Osteocyte (in vitro differentiated cells): ENCODE measurements around the gene GCDH. TPM values are rescaled to one million over a fixed set of nuclear protein-coding genes. Genes with fewer than 3 reads are reported as not detected.

Source experiments
- DNase-seq: peaks from one replicate; pipeline ENCODE4 v3.0.0; 2021; ENCODE audit warnings: mixed read lengths; ENCODE audit not compliant: unreplicated experiment; ENCODE audit errors: extremely low spot score
- H3K27ac Mint-ChIP-seq: one replicate; pipeline ENCODE4 v1.8.0; 2021; ENCODE audit warnings: mild to moderate bottlenecking, mixed read lengths; ENCODE audit not compliant: unreplicated experiment
- H3K27me3 Mint-ChIP-seq: one replicate; pipeline ENCODE4 v1.8.0; 2021; ENCODE audit warnings: mixed read lengths; ENCODE audit not compliant: unreplicated experiment
- H3K36me3 Mint-ChIP-seq: one replicate; pipeline ENCODE4 v1.8.0; 2021; ENCODE audit warnings: mixed read lengths; ENCODE audit not compliant: unreplicated experiment
- H3K4me1 Mint-ChIP-seq: one replicate; pipeline ENCODE4 v1.8.0; 2021; ENCODE audit warnings: mixed read lengths; ENCODE audit not compliant: unreplicated experiment
- H3K4me3 Mint-ChIP-seq: one replicate; pipeline ENCODE4 v1.8.0; 2021; ENCODE audit warnings: mild to moderate bottlenecking, moderate library complexity, mixed read lengths; ENCODE audit not compliant: unreplicated experiment
- H3K9me3 Mint-ChIP-seq: one replicate; pipeline ENCODE4 v1.8.0; 2021; ENCODE audit warnings: mixed read lengths; ENCODE audit not compliant: unreplicated experiment
- total RNA-seq: library from RNA; stranded (reverse); gene quantifications from 2 replicates; pipeline ENCODE4 v1.2.1, GENCODE V29; 2021
- TF ChIP-seq, protein P1 (sequence below): fragments of 200-600 bp; sonication (generic); IDR thresholded peaks from 2 replicates; pipeline ENCODE4 v1.5.0; 2021; ENCODE audit warnings: antibody characterized with exemption, mild to moderate bottlenecking, moderate library complexity

GCDH gene
- total RNA-seq, 1 donor from 2014 or later = 23.1 TPM

DNA sequence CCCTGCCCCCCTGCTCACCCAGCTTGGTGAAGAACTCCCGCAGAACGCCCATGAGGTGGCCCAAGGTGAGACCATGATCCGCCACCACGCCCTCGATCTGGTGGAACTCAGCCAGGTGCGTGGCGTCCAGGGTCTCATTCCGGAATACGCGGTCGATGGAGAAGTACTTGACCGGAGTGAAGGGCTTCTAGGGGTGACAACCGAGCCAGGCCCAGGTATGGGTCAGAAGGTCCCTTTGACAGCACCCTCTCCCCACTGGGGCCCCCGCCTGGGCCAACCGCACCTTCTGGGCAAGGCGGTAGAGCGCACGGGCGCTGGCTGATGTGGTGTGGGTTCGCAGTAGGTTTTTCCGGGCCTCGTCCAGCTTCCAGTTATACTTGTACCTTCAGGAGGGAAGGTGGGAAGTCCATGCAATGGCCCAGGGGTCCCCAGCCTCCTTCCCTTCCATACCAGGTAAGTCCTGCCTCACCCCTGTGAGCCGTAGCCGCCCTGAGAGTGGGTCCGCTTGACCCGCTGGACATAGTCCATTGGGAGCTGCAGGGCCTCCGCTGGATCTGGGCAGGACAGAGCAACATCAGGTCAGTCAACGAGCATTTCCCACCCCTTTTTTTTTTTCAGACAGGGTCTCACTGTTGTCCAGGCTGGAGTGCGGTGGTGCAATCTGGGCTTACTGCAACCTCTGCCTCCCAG is 33.8 kb downstream of the GCDH start:
- no peak overlapping the region for H3K4me3 Mint-ChIP-seq
- no peaks in the 10 kb centered on the region for H3K27me3 Mint-ChIP-seq
- no peaks in the 10 kb centered on the region for H3K9me3 Mint-ChIP-seq
- no peak overlapping the region for H3K27ac Mint-ChIP-seq
- TF ChIP-seq, protein P1, sequence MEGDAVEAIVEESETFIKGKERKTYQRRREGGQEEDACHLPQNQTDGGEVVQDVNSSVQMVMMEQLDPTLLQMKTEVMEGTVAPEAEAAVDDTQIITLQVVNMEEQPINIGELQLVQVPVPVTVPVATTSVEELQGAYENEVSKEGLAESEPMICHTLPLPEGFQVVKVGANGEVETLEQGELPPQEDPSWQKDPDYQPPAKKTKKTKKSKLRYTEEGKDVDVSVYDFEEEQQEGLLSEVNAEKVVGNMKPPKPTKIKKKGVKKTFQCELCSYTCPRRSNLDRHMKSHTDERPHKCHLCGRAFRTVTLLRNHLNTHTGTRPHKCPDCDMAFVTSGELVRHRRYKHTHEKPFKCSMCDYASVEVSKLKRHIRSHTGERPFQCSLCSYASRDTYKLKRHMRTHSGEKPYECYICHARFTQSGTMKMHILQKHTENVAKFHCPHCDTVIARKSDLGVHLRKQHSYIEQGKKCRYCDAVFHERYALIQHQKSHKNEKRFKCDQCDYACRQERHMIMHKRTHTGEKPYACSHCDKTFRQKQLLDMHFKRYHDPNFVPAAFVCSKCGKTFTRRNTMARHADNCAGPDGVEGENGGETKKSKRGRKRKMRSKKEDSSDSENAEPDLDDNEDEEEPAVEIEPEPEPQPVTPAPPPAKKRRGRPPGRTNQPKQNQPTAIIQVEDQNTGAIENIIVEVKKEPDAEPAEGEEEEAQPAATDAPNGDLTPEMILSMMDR = no peak
- H3K4me1 Mint-ChIP-seq = no peaks in the 10 kb centered on the region
- no peak for DNase-seq
- H3K36me3 Mint-ChIP-seq = peaks cover 35% of the 10 kb centered on the region

GRCh38 chr19:12930002-12930645 is 39.2 kb downstream of the GCDH start:
- H3K36me3 Mint-ChIP-seq = peaks cover 19% of the 10 kb centered on the region
- DNase-seq = no peak
- no peaks in the 10 kb centered on the region for H3K9me3 Mint-ChIP-seq
- H3K4me1 Mint-ChIP-seq = peaks cover 15% of the 10 kb centered on the region
- TF ChIP-seq, protein P1 = no peak
- H3K4me3 Mint-ChIP-seq = no peak overlapping the region
- no peak overlapping the region for H3K27ac Mint-ChIP-seq
- H3K27me3 Mint-ChIP-seq = no peaks in the 10 kb centered on the region

GRCh38 chr19:12932392-12933286 is 41.7 kb downstream of the GCDH start:
- H3K4me1 Mint-ChIP-seq = peaks cover 20% of the 10 kb centered on the region
- H3K27ac Mint-ChIP-seq = peak overlapping the region; percentile 84
- peaks cover 12% of the 10 kb centered on the region for H3K36me3 Mint-ChIP-seq
- no peaks in the 10 kb centered on the region for H3K9me3 Mint-ChIP-seq
- no peaks in the 10 kb centered on the region for H3K27me3 Mint-ChIP-seq
- H3K4me3 Mint-ChIP-seq = peak overlapping the region; percentile 96
- TF ChIP-seq, protein P1 = no peak
- DNase-seq = no peak

GRCh38 chr19:12933287-12934072 is 42.5 kb downstream of the GCDH start, which contains the start of gene FARSA:
TSS of gene FARSA (minus strand) at chr19:12933711. CDS start at chr19:12933696, 15 bp downstream.
- Mint-ChIP-seq H3K4me1 (peaks cover 25% of the 10 kb centered on the region), H3K27ac (peak within 1 kb of the TSS; percentile 84), H3K36me3 (peaks cover 8% of the 10 kb centered on the region), H3K4me3 (peak within 1 kb of the TSS; percentile 96), H3K27me3 (no peaks in the 10 kb centered on the region), H3K9me3 (no peaks in the 10 kb centered on the region)
- DNase-seq = peak; percentile 95
- TF ChIP-seq, protein P1 = no peak
